ENCODE results near the gene MACROD2.
"Not testable (repeated sequence)": the region's sequence is repeated elsewhere in the genome, so short reads cannot be mapped to it uniquely, and the experiment has no call there.

MACROD2 gene

GRCh38 chr20:14197097-14197496, 201.8 kb downstream of the MACROD2 start:
- no peak for DNase-seq

DNA sequence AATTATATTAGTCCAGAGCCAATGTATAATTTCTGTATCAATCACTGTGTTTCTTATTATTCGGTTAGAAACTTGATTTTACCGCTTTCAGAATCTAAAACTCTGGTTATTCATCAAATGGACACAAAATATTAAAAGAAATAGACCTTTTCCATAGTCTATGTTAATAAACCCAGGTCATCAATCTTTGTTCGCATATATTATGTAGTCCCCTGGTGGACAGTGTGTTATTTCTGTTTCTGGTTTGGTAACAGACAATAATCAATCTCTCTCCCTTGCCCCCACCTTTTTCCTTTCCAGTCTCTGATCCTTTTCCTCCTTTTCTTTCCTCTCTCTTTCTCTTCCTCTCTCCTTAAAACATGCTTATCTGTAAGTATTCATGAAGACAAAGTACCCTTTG, 203.1 kb downstream of the MACROD2 start:
- DNase-seq, result no peak

DNA sequence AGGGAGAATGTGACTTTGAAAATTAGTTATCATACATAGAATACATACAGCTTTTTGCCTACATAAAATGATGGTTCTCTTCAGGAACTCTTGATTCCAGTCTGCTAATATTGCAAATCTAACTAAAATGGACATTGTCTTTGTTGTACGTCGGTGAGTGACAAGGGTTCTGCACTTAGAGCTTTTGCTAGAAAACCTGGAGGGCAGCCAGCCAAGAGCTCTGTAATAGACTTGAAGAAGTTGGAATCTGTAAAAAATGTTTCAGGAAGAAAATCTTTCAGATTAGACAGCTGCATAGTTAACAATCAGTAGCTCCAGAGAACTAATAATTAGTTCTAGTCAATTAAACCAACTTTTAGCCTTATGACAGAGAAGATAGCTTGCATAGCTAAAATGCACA, 203.8 kb downstream of the MACROD2 start:
- DNase-seq, result no peak

DNA sequence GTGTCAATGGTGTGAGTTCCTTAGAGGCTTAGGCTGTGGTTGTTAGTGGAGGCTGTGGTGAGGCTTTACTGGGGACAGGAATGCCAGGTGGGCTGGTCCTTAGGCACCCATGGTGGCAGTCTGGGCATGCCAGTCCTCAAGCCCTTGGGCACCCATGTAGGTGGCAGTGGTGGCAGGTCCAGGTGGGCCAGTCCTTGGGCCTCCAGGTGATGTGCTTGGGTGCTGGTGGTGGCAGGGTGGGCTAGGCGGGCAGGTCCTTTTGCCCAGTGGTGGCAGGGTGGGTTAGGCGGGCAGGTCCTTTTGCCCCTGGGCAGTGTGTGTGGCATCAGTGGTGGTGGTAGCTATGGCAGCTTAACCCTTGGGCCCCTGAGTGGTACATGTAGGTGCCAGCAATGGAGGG, 208.3 kb downstream of the MACROD2 start:
- no peak for DNase-seq

- DNase-seq, result no peak
Measured at GRCh38 chr20:14207591-14207990, 212.3 kb downstream of the MACROD2 start.

DNA sequence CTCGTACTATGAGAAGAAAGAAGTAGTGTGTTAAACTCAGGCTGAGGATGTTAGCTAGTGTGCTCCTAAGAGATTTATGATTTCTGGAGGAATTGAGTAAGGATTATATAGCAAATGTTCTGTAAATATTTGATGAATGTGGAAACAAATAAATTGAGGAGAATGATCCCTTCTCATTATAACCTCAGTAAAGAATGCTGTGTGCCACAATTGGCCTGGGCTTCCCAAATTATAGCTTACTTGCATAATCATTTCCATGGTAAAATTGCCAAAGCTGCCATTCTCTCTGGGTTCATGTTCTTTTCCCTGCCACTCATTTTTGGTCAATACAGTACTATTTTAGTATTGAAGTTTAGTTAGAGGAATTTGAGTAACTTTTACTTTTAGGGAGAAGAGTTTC, 213.6 kb downstream of the MACROD2 start:
- no peak for DNase-seq

- DNase-seq, result no peak
Measured at GRCh38 chr20:14210146-14210545, 214.8 kb downstream of the MACROD2 start.

DNA sequence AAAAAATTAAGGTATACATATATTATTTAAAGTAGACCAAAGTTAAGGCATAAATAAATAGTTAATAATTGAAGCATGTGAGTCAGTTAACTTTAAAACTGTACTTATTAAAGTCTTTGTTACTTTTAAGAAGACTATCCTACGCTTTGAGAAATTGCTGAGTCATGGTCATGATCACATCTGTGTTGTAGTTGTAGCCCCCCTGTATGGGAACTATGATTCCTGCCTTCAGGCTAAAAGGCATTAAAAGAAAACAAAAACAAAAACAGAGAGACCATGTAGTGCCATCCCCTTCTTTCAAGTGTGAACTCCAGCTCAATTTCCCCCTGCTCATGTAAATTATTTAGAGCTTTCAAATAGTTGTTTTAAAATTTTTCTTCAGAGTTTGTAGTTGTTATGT, 218.7 kb downstream of the MACROD2 start:
- DNase-seq, result no peak

GRCh38 chr20:14215880-14216279, 220.6 kb downstream of the MACROD2 start:
- not testable (repeated sequence) for DNase-seq

DNA sequence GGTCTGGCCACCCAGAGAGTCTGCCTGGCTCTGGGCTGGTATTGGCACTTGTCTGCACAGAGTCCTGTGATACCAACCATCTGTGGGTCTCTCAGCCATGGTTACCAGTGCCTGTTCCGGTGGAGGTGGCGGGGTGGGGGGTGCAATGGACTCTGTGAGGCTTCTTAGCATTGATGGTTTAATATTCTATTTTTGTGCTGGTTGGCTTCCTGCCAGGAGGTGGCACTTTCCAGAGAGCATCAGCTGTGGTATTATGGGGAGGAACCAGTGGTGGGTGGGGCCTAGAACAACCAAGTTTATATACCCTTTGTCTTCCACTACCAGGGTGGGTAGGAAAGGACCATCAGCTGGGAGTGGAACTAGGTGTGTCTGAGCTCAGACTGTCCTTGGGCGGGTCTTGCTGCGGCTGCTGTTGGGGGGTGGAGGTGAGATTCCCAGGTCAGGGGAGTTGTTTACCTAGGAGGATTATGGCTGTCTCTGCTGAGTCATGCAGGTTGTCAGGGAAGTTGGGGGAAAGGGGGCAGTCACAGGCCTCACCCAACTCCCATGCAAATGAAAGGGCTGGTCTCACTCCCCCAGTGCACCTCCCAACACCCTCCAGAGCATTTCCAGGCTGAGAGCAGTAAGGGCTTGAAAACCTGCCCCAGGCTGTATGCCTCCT, 224.6 kb downstream of the MACROD2 start:
- no peak for DNase-seq

- no peak for DNase-seq
Measured at GRCh38 chr20:14220986-14221385, 225.7 kb downstream of the MACROD2 start.

DNA sequence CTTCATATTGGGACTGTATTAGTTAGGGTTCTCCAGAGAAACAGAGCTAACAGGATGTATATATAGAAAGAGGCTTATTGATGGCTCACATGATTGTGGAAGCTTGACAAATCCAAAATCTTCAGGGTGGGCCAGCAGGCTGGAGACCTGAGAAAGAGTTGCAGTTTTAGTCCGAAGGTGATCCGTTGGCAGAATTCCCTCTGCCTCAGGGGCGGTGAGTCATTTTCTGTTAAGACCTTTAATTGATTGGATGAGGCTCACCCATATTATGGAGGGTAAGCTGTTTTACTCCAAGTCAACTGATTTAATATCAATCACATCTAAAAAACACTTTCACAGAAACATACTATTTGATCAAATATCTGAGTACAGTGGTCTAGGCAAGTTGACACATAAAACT, 228.5 kb downstream of the MACROD2 start:
- no peak for DNase-seq

GRCh38 chr20:14226051-14227049, 231.0 kb downstream of the MACROD2 start:
- DNase-seq, result not testable (repeated sequence)

GRCh38 chr20:14232650-14233049, 237.3 kb downstream of the MACROD2 start:
- DNase-seq, result no peak

- DNase-seq, result no peak
Measured at GRCh38 chr20:14234666-14235295, 239.5 kb downstream of the MACROD2 start.

GRCh38 chr20:14235355-14235754, 240.0 kb downstream of the MACROD2 start:
- DNase-seq, result no peak

GRCh38 chr20:14245368-14245970, 250.2 kb downstream of the MACROD2 start:
- no peak for DNase-seq

- no peak for DNase-seq
Measured at GRCh38 chr20:14259689-14260088, 264.4 kb downstream of the MACROD2 start.

DNA sequence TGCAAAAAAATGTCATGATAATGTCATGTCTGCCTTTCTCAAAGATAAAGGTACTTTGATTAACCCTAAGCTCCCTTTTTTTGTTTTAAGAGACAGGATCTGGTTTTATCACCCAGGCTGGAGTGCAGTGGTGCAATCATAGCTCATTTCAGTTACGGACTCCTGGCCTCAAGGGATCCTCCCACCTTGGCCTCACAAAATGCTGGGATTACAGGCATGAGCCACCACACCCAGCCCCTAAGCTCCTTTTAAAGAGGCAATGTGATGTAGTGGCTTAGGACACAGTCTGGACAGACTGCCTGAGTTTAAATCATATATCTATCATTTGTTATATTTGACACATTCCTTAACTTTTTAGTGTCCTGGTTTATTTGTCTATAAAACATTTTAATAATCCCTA, 265.1 kb downstream of the MACROD2 start:
- DNase-seq, result no peak

GRCh38 chr20:14264869-14265268, 269.6 kb downstream of the MACROD2 start:
- no peak for DNase-seq

- no peak for DNase-seq
Measured at GRCh38 chr20:14266246-14266645, 270.9 kb downstream of the MACROD2 start.

DNA sequence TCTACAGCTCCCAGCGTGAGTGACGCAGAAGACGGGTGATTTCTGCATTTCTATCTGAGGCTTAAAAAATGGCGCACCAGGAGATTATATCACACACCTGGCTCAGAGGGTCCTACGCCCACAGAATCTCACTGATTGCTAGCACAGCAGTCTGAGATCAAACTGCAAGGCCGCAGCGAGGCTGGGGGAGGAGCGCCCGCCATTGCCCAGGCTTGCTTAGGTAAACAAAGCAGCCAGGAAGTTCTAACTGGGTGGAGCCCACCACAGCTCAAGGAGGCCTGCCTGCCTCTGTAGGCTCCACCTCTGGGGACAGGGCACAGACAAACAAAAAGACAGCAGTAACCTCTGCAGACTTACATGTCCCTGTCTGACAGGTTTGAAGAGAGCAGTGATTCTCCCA, 275.4 kb downstream of the MACROD2 start:
- DNase-seq, result not testable (repeated sequence)

DNA sequence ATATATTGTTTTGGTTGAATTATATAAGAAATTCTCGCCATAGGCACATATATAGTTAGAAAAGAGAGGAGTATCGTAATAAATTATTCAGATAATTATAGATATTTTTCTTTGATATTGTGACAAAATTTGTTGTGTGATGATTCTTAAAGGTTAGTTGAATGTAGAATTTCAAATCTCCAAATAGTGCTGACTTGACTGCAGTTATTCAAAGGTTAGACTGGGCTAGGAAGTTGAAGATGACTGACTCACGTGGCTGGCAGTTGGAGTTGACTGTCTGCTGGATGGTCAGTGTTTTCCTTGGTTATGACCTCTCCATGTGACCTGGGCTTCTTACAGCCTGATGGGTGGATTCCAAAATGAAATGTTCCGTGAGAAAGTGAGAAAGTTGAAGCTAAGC, 286.8 kb downstream of the MACROD2 start:
- no peak for DNase-seq
